Stomach (tissue), 4 donors: Measurements from ENCODE around the gene SMAD7.

Experiments used
- CTCF ChIP-seq, 7 experiments: fragments of 450-650 bp in 4 of 7; fragments of 200-600 bp in 3 of 7; sonication (generic) in 3 of 7; IDR thresholded peaks; one replicate each; pipeline ENCODE4 v1.5.1; 2016 to 2019; ENCODE audit warnings: antibody characterized with exemption in 7 of 7, control low read depth in 2 of 7, mild to moderate bottlenecking in 1 of 7
- EP300 ChIP-seq: sonication (generic); formaldehyde crosslinking; IDR thresholded peaks from one replicate; pipeline ENCODE4 v1.6.1; 2017; ENCODE audit warnings: antibody characterized with exemption
- POLR2A ChIP-seq, 4 donors: fragments of 450-650 bp; IDR thresholded peaks; one replicate each; pipeline ENCODE4 v1.6.1; 2016; ENCODE audit warnings: antibody characterized with exemption in 4 of 4, control low read depth in 2 of 4, mild to moderate bottlenecking in 1 of 4, moderate library complexity in 1 of 4
- POLR2AphosphoS5 ChIP-seq, 3 donors: sonication (generic); formaldehyde crosslinking; IDR thresholded peaks; one replicate each; pipeline ENCODE4 v1.6.1; 2016; ENCODE audit warnings: antibody characterized with exemption in 3 of 3

GRCh38 chr18:48988508-48989303 lies 37.9 kb upstream of the SMAD7 start:
- no peak for TF ChIP-seq POLR2AphosphoS5 (IDR thresholded peaks at IDR 0.05)
- no peak for TF ChIP-seq CTCF (IDR thresholded peaks at IDR 0.05)
- TF ChIP-seq POLR2A (IDR thresholded peaks at IDR 0.05), result no peak
- no peak for TF ChIP-seq EP300
